Coronary artery (tissue), 2 donors: ENCODE data around the gene FCER1G.

Experiments
- DNase-seq: peaks from one replicate; pipeline ENCODE4 v3.0.0-alpha.2; 2017; ENCODE audit warnings: low spot score
- H3K27ac ChIP-seq, 2 donors: fragments of 200-600 bp; sonication (generic); one replicate each; pipeline ENCODE4 v1.5.1; 2016 to 2019
- H3K4me3 ChIP-seq: fragments of 200-600 bp; sonication (generic); 2 replicates; pipeline ENCODE4 v1.5.1; 2016; ENCODE audit warnings: mild to moderate bottlenecking, moderate library complexity
- CTCF ChIP-seq: fragments of 200-600 bp; sonication (generic); IDR thresholded peaks from one replicate; pipeline ENCODE4 v1.5.1; 2019; ENCODE audit warnings: antibody characterized with exemption

FCER1G gene

GRCh38 chr1:161267321-161267720 is 52.2 kb downstream of the FCER1G start:
- no peak for TF ChIP-seq CTCF
- Histone ChIP-seq H3K4me3 (no peak overlapping the region), H3K27ac (no peak overlapping the region)
- DNase-seq = no peak
